ENCODE data around the gene ZYX.
"Not testable (repeated sequence)": the region's sequence is repeated elsewhere in the genome, so short reads cannot be mapped to it uniquely, and the experiment has no call there.

ZYX gene

GRCh38 chr7:143397710-143398530 lies 16.8 kb downstream of the ZYX start:
- no peak for DNase-seq

GRCh38 chr7:143398616-143399015 lies 17.5 kb downstream of the ZYX start:
- DNase-seq, result no peak

GRCh38 chr7:143399151-143399550 lies 18.0 kb downstream of the ZYX start:
- no peak for DNase-seq

GRCh38 chr7:143399642-143400041 lies 18.5 kb downstream of the ZYX start:
- DNase-seq, result no peak

- DNase-seq, result no peak
These were observed 20.1 kb downstream of the ZYX start for GRCh38 chr7:143401265-143401664.

GRCh38 chr7:143402233-143402632 lies 21.1 kb downstream of the ZYX start:
- not testable (repeated sequence) for DNase-seq

GRCh38 chr7:143405173-143406001 lies 24.2 kb downstream of the ZYX start:
- DNase-seq, result no peak

GRCh38 chr7:143406002-143406357 lies 24.8 kb downstream of the ZYX start:
- DNase-seq, result no peak

- DNase-seq, result peak; percentile 51 to 61
These were observed 26.4 kb downstream of the ZYX start for GRCh38 chr7:143407287-143408251.

- no peak for DNase-seq
These were observed 27.1 kb downstream of the ZYX start for GRCh38 chr7:143408252-143408685.

GRCh38 chr7:143408686-143409561 lies 27.8 kb downstream of the ZYX start, which contains the start of gene EPHA1:
EPHA1 (minus strand) TSS chr7:143408856; CDS start chr7:143408805, 51 bp downstream.
- peak; percentile 70 to 82 for DNase-seq

GRCh38 chr7:143410521-143411004 lies 29.4 kb downstream of the ZYX start:
- DNase-seq, result no peak

GRCh38 chr7:143411976-143412708 lies 31.0 kb downstream of the ZYX start:
- no peak for DNase-seq

GRCh38 chr7:143413123-143413522 lies 32.0 kb downstream of the ZYX start:
- DNase-seq, result no peak

- not testable (repeated sequence) for DNase-seq
These were observed 34.1 kb downstream of the ZYX start for GRCh38 chr7:143415209-143415608.

GRCh38 chr7:143415742-143416397 lies 34.7 kb downstream of the ZYX start:
- no peak for DNase-seq

- peak in 1 of 2 donors; percentile 70 for DNase-seq
These were observed 35.5 kb downstream of the ZYX start for GRCh38 chr7:143416565-143417149.

- no peak for DNase-seq
These were observed 36.7 kb downstream of the ZYX start for GRCh38 chr7:143417734-143418383.

Measured in CD4-positive, alpha-beta T cell treated with Interleukin-4 for 1 hour (primary cell).